Thyroid gland (tissue), 4 donors: ENCODE data around the gene KIF25.

ENCODE experiments used
- CTCF ChIP-seq, 6 experiments: fragments of 200-600 bp in 3 of 6; fragments of 450-650 bp in 3 of 6; sonication (generic) in 3 of 6; IDR thresholded peaks; one replicate each; pipeline ENCODE4 v1.5.1; 2016 to 2019; ENCODE audit warnings: antibody characterized with exemption in 6 of 6, mild to moderate bottlenecking in 2 of 6, inconsistent platforms in 1 of 6, moderate library complexity in 1 of 6
- POLR2A ChIP-seq, 2 donors: fragments of 450-650 bp; IDR thresholded peaks; one replicate each; pipeline ENCODE4 v1.6.1; 2017; ENCODE audit warnings: antibody characterized with exemption in 2 of 2, mild to moderate bottlenecking in 2 of 2, moderate library complexity in 1 of 2

- TF ChIP-seq CTCF (IDR thresholded peaks at IDR 0.05) (no peak), POLR2A (IDR thresholded peaks at IDR 0.05) (no peak)
Measured at GRCh38 chr6:167965592-167966539, 31.6 kb upstream of the KIF25 start.
